Measurements from ENCODE around the gene PRG2. TPM values are rescaled to one million over a fixed set of nuclear protein-coding genes. Genes with fewer than 3 reads are reported as not detected.

Gene PRG2
- total RNA-seq (2014; rRNA removed; shearing (Covaris generic)): not detected in 2 replicates

GRCh38 chr11:57390535-57390934 is at the start of gene PRG2:
Gene PRG2 (minus strand): TSS chr11:57390650. CDS start chr11:57389944, 706 bp downstream.
- no peak for DNase-seq (ENCODE audit: low spot score)

- DNase-seq (ENCODE audit: low spot score): no peak
Observed at GRCh38 chr11:57439786-57440185, 49.3 kb upstream of the PRG2 start.

GRCh38 chr11:57438345-57439285 is 48.2 kb upstream of the PRG2 start:
- DNase-seq (ENCODE audit: low spot score): no peak

- no peak for DNase-seq (ENCODE audit: low spot score)
Observed at GRCh38 chr11:57436031-57436430, 45.6 kb upstream of the PRG2 start.

- no peak for DNase-seq (ENCODE audit: low spot score)
Observed at GRCh38 chr11:57434640-57435546, 44.4 kb upstream of the PRG2 start.

GRCh38 chr11:57432714-57433163 is 42.3 kb upstream of the PRG2 start:
- DNase-seq (ENCODE audit: low spot score): no peak

GRCh38 chr11:57432149-57432561 is 41.7 kb upstream of the PRG2 start:
- DNase-seq (ENCODE audit: low spot score): no peak

GRCh38 chr11:57430952-57431351 is 40.5 kb upstream of the PRG2 start:
- no peak for DNase-seq (ENCODE audit: low spot score)

GRCh38 chr11:57429946-57430345 is 39.5 kb upstream of the PRG2 start:
- DNase-seq (ENCODE audit: low spot score): no peak

- no peak for DNase-seq (ENCODE audit: low spot score)
Observed at GRCh38 chr11:57428643-57429042, 38.2 kb upstream of the PRG2 start.

GRCh38 chr11:57427727-57428082 is 37.3 kb upstream of the PRG2 start:
- no peak for DNase-seq (ENCODE audit: low spot score)

- no peak for DNase-seq (ENCODE audit: low spot score)
Observed at GRCh38 chr11:57426929-57427726, 36.7 kb upstream of the PRG2 start, which contains the start of gene SLC43A3. Gene SLC43A3 (minus strand): TSS chr11:57427121. CDS start chr11:57426172, 949 bp downstream.

GRCh38 chr11:57426439-57426928 is 36.0 kb upstream of the PRG2 start:
- DNase-seq (ENCODE audit: low spot score): no peak

GRCh38 chr11:57425565-57426438 is 35.4 kb upstream of the PRG2 start:
- no peak for DNase-seq (ENCODE audit: low spot score)

GRCh38 chr11:57424792-57425564 is 34.5 kb upstream of the PRG2 start:
- DNase-seq (ENCODE audit: low spot score): no peak

- DNase-seq (ENCODE audit: low spot score): no peak
Observed at GRCh38 chr11:57424137-57424791, 33.8 kb upstream of the PRG2 start.

- no peak for DNase-seq (ENCODE audit: low spot score)
Observed at GRCh38 chr11:57422669-57423068, 32.2 kb upstream of the PRG2 start.

- no peak for DNase-seq (ENCODE audit: low spot score)
Observed at GRCh38 chr11:57421805-57422204, 31.4 kb upstream of the PRG2 start.

GRCh38 chr11:57421066-57421465 is 30.6 kb upstream of the PRG2 start:
- DNase-seq (ENCODE audit: low spot score): no peak

Measured in HT-29 (cell line).